DMS79 treated with DMSO at 0.1 percent for 48 hours (cell line): ENCODE measurements around the gene KRTAP19-4.
"Not testable (repeated sequence)": the region's sequence is repeated elsewhere in the genome, so short reads cannot be mapped to it uniquely, and the experiment has no call there.

Source experiments
- DNase-seq: peaks from one replicate; lab custom pipeline; 2025; lab: John Stamatoyannopoulos, UW

Gene KRTAP19-4, protein sequence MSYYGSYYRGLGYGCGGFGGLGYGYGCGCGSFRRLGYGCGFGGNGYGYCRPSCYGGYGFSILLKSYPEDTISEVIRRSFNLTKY

DNA sequence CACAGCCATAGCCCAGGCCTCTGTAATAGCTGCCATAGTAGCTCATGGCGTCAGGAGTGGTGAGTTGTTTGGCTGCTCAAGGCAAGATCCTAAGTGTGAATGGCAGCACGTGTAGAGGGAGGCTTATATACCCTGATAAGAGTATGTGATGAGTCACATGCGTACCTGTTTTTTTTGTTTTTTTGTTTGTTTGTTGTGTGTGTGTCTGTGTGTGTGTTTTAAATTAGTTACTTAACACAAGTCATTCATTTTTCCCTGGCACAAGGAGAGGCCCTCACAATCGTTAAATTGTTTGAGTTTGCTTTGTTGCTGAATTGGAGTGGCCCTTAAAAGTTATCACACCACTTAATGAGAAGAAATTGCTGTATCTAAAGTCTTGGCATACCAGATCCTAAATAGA, at the start of gene KRTAP19-4:
TSS of gene KRTAP19-4 (minus strand) at position 101 of the 400 bp plus-strand sequence. CDS start at position 46, 55 bp downstream.
- no peak for DNase-seq

- DNase-seq: no peak
Measured at GRCh38 chr21:30541764-30542163, 44.8 kb upstream of the KRTAP19-4 start, which contains the start of gene KRTAP19-6. TSS of gene KRTAP19-6 (minus strand) at chr21:30541864. CDS start at chr21:30541833, 31 bp downstream.

- no peak for DNase-seq
Measured at GRCh38 chr21:30518876-30519275, 21.9 kb upstream of the KRTAP19-4 start.

DNA sequence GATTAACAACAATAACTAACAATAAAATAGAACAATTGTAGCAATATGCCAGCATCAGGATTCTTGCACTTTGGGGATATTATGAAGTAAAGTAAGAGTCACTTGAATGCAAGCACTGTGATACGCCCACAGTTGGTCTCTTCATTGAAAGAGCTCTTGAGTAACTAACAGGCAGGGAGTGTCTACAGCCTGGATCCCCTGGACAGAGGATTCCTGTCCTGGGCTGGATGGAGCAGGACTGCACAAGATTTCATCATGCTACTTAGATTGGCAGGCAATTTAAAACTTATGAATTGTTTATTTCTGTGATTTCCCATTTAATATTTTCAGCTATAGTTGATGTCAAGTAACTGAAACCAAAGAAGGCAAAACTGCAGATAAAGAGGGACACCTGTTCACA, 18.7 kb upstream of the KRTAP19-4 start:
- no peak for DNase-seq

DNA sequence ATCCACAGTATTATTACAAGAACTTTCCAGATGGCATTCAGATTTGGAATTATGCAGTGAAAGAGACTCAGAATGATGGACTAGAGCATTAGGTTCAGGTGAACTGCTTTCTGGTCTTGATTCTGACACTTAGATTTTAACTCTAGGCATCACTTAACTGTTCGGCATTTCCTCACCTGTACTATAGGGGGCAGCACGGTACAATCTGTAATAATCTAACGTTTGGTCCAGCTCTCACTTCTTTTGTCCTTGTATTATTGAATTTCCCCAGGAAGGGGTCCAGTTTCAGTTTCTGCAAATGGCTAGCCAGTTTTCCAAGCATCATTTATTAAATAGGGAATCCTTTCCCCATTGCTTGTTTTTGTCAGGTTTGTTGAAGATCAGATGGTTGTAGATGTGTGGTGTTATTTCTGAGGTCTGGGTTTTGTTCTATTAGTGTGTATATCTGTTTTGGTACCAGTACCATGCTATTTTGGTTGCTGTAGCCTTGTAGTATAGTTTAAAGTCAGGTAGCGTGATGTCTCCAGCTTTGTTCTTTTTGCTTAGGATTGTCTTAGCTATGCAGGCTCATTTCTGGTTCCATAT, 8.7 kb upstream of the KRTAP19-4 start:
- DNase-seq: not testable (repeated sequence)

GRCh38 chr21:30502041-30502440, 5.1 kb upstream of the KRTAP19-4 start, which contains the start of gene KRTAP19-5:
TSS of gene KRTAP19-5 (minus strand) at chr21:30502141. CDS start at chr21:30502090, 51 bp downstream.
- DNase-seq: no peak

DNA sequence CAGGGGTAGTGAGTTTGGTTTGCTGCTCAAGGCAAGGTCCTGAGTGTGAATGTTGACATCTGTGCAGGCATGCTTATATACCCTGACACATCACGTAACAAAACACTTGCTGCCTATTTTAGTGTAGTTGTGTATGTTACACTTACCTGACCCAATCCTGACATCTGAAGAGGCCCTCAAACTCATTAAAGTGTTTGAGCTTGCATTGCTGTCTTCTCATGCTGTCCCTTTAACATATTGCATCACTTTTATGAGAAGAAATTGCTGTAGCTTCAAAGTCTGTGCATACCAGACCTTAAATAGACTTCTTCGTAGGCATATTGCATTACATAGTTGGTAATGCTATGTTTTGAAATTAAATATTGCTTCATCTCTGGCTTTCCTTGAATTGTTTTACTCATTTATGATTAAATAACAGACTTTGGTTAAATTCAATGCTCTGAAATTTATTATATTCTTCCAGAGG, 5.0 kb downstream of the KRTAP19-4 start, which contains the start of gene KRTAP19-3:
TSS of gene KRTAP19-3 (minus strand) at position 51 of the 466 bp plus-strand sequence. CDS start 56 bp downstream, outside the sequence.
- DNase-seq: no peak

DNA sequence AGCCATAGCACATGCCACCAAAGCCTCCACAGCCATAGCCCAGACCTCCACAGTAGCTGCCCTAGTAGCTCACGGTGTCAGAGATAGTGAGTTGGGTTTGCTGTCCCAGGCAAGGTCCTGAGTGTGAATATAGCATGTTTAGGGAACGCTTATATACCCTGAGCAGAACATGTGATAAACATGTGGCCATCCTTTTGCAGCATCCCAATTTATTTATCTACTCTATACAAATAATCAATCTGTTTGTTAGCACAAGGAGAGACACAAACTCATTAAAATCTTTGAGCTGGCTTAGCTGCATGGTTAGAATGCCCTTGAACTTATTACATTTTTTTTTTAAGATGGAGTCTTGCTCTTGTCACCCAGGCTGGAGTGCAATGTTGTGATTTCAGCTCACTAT, 9.6 kb downstream of the KRTAP19-4 start, which contains the start of gene KRTAP19-2:
TSS of gene KRTAP19-2 (minus strand) at position 101 of the 400 bp plus-strand sequence. CDS start at position 13, 88 bp downstream.
- no peak for DNase-seq

GRCh38 chr21:30486180-30486579, 10.8 kb downstream of the KRTAP19-4 start:
- DNase-seq: no peak

DNA sequence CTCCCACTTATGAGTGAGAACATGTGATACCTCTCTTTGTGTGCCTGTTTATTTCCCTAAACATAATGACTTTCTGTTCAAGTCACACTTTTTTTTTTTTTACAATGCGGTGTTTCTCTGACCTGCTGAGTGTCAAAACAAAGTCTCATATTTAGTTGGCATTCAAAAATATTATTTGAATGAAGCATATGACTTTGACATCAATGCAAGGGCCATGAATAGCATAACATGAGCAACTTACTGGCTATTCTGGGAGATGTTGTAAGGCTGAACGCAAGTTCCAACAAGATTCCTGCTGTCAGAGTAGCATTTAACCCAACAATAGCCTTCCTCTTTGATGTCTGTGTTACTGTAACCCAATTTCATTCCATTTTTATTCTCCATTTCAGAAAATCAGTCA, 14.8 kb downstream of the KRTAP19-4 start:
- DNase-seq: no peak

GRCh38 chr21:30480145-30480544, 16.8 kb downstream of the KRTAP19-4 start, which contains the start of gene KRTAP19-1:
TSS of gene KRTAP19-1 (minus strand) at chr21:30480367. CDS start at chr21:30480317, 50 bp downstream.
- DNase-seq: no peak

DNA sequence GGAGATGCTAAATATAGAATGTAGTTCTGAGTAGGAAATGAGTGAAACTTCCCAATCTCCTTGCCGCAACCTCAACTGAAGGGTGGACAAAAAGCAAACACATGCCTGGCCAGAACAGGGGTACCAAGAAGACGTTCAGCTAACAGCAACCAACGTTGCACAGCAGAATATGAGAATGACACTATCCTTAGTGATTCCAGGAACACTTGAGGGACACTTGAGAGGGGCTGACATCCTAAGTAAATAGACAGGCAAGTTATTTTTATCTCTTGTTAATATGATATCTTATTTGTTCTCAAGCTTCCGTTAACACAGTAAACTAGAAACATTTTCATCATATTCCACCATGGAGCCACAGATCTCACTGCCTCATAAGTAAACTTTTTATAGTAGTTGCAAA, 17.7 kb downstream of the KRTAP19-4 start:
- no peak for DNase-seq

DNA sequence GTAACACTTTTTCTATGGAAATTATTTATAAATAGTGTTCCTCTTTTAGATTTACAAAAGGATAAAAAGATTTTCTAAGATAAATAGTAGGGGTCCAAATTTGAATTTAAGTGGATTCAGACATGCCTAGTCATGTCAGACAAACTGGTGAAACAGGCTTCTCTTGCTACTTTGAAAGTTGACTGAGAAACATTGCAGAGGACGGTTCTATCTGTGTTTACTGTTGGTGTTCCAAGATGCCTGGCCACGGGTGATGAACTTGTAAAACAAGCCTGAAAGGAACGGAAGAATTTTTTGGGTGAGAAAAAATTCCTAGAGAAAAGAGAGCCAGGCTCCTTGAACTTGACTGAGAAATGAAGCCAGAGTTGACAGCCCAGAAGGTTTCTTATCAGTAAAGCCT, 19.0 kb downstream of the KRTAP19-4 start:
- no peak for DNase-seq

DNA sequence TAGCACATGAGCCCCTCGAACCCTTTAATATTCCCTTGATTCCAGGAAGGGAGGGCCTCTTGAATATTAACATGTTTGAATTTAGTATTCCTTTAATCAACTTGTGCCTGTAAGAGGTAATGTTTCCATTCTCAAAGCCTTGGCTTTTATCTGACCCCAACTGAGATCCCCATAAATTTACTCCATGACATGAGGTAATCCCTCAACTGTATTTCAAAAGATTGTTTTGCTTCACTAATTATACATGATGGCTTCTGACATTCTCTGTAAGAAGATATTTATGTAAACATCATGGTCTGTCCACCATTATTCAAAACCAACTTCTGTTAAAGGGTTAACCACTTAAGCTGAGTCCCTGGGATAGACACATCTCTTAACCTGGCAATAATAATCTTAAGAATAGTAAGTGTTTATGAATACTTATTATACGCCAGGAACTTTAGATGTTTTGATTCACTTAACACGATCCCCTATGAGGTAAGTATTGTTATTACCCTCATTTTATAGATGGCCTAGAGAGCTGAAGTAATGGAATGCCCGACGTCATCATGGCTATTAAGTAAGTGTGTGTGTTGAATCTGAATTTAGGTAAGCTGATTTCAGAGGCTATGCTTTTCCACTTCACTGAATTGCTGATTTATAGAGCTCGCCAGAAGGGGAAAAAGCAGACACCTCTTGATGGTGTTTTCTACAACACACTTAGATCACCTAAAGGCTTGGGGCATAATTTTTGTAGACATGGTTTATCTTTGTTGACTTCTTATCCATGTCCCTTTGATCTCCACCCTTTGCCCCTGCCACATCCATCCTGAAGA, 27.9 kb downstream of the KRTAP19-4 start:
- no peak for DNase-seq

DNA sequence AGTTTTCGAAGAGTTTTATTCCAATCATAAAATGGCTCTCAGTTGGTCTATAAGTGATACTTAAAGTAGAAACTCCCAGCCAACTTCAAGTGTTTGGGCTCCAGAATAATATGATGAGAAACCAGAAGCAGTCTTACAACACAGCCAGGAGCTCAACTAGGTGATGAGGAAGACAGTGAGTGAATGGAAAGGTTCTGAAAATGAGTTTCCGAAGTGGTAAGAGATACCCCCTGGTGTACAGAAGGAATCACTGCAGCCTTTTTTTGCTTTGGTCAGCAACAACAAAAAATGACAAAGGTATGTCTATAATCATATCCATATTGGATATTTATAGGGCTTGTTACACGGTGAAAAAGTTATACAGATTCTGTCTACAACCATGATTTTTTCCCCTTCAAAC, 33.3 kb downstream of the KRTAP19-4 start:
- DNase-seq: no peak

- no peak for DNase-seq
Measured at GRCh38 chr21:30448514-30448913, 48.5 kb downstream of the KRTAP19-4 start.

- no peak for DNase-seq
Measured at GRCh38 chr21:30447056-30447455, 49.9 kb downstream of the KRTAP19-4 start.
